H1 (cell line): ENCODE data around the gene MNX1. TPM values are rescaled to one million over a fixed set of nuclear protein-coding genes. Genes with fewer than 3 reads are reported as not detected.

Source experiments
- CTCF ChIA-PET: fragments of 300-600 bp; sonication (Branson Sonifier 250); formaldehyde crosslinking; loops from one replicate; lab custom pipeline; 2021; ENCODE audit not compliant: partially characterized antibody; lab: Charles Lee
- POLR2A ChIA-PET: fragments of 300-600 bp; sonication (Branson Sonifier 250); formaldehyde crosslinking; loops from one replicate; lab custom pipeline; 2021; ENCODE audit warnings: inconsistent platforms; ENCODE audit not compliant: partially characterized antibody; lab: Charles Lee
- DNase-seq, 2 experiments: peaks; one replicate each; pipeline versions ENCODE4 v3.0.0 to v3.0.0-alpha.2; 2010 to 2022; ENCODE audit warnings: low spot score in 2 of 2, low read depth in 1 of 2, mixed read lengths in 1 of 2
- FAIRE-seq: peaks from 2 replicates; lab custom pipeline; 2011; peaks lifted over from hg19 to GRCh38; lab: Jason Lieb, UNC
- H2AFZ ChIP-seq: 2 replicates; pipeline ENCODE4 v1.8.1; 2012; ENCODE audit warnings: low read length, inconsistent platforms
- H2AK5ac ChIP-seq: 2 replicates; pipeline ENCODE4 v1.6.1; 2013; ENCODE audit warnings: low read depth, low read length
- H2BK120ac ChIP-seq: replicated peaks from 2 replicates; pipeline ENCODE3; 2013; ENCODE audit warnings: low read depth, low read length, inconsistent platforms
- H2BK12ac ChIP-seq: 2 replicates; pipeline ENCODE4 v1.6.1; 2013; ENCODE audit warnings: low read depth, low read length
- H2BK15ac ChIP-seq: 2 replicates; pipeline ENCODE4 v1.6.1; 2013; ENCODE audit warnings: low read length
- H2BK20ac ChIP-seq: 2 replicates; pipeline ENCODE4 v1.6.1; 2013; ENCODE audit warnings: low read length
- H2BK5ac ChIP-seq: 2 replicates; pipeline ENCODE4 v1.6.1; 2013; ENCODE audit warnings: low read depth, low read length
- H3K14ac ChIP-seq: 2 replicates; pipeline ENCODE4 v1.6.1; 2013; ENCODE audit warnings: inconsistent platforms; ENCODE audit not compliant: insufficient read length
- H3K18ac ChIP-seq: 2 replicates; pipeline ENCODE4 v1.6.1; 2013; ENCODE audit warnings: low read length; ENCODE audit errors: extremely low read depth
- H3K23ac ChIP-seq: 2 replicates; pipeline ENCODE4 v1.6.1; 2013; ENCODE audit warnings: inconsistent platforms; ENCODE audit not compliant: insufficient read length
- H3K23me2 ChIP-seq: 2 replicates; pipeline ENCODE4 v1.6.1; 2013; ENCODE audit warnings: low read depth, low read length
- H3K27ac ChIP-seq: 2 replicates; pipeline ENCODE4 v1.6.1; 2011; ENCODE audit warnings: low read depth, low read length, inconsistent platforms
- H3K27me3 ChIP-seq, 4 experiments: replicated peaks in 1 of 4; 1 replicate in 1 of 4; 2 replicates in 3 of 4; pipeline versions ENCODE4 v1.6.1 to v1.8.1; 2011 to 2013; ENCODE audit warnings: low read length in 3 of 4, mild to moderate bottlenecking in 3 of 4, inconsistent platforms in 2 of 4, mixed read lengths in 2 of 4, moderate library complexity in 1 of 4; ENCODE audit not compliant: control insufficient read depth in 3 of 4, insufficient read depth in 3 of 4; ENCODE audit errors: extremely low read depth in 1 of 4
- H3K36me3 ChIP-seq, 4 experiments: 2 replicates each; pipeline versions ENCODE4 v1.6.1 to v1.8.1; 2011 to 2013; ENCODE audit warnings: mild to moderate bottlenecking in 4 of 4, low read length in 3 of 4, moderate library complexity in 2 of 4, control low read depth in 1 of 4, inconsistent platforms in 1 of 4; ENCODE audit not compliant: insufficient read depth in 4 of 4, control insufficient read depth in 2 of 4
- H3K4ac ChIP-seq: replicated peaks from 2 replicates; pipeline ENCODE3; 2013; ENCODE audit warnings: low read length, low read depth, mixed read lengths, inconsistent platforms; ENCODE audit not compliant: insufficient read length
- H3K4me1 ChIP-seq, 4 experiments: replicated peaks in 1 of 4; 1 replicate in 1 of 4; 2 replicates in 3 of 4; pipeline versions ENCODE4 v1.6.1 to v1.8.1; 2011 to 2013; ENCODE audit warnings: low read length in 3 of 4, inconsistent platforms in 2 of 4, mixed read lengths in 1 of 4; ENCODE audit not compliant: insufficient read depth in 4 of 4, control insufficient read depth in 3 of 4
- H3K4me2 ChIP-seq, 2 experiments: 2 replicates each; pipeline versions ENCODE4 v1.6.1 to v1.8.1; 2011 to 2013; ENCODE audit warnings: low read depth in 2 of 2, low read length in 2 of 2, control low read depth in 1 of 2, inconsistent platforms in 1 of 2, mild to moderate bottlenecking in 1 of 2; ENCODE audit not compliant: insufficient read depth in 1 of 2
- H3K4me3 ChIP-seq, 4 experiments: fragments of 200-600, 300-600 bp in 1 of 4; sonication (generic), shearing (Covaris generic), sonication (Bioruptor Twin) in 1 of 4; 2 replicates each; pipeline versions ENCODE4 v1.5.1 to v1.8.1; 2011 to 2016; ENCODE audit warnings: low read length in 4 of 4, low read depth in 3 of 4, control low read depth in 2 of 4, inconsistent platforms in 2 of 4, mild to moderate bottlenecking in 2 of 4, mixed read lengths in 1 of 4, moderate library complexity in 1 of 4; ENCODE audit not compliant: insufficient read depth in 2 of 4; ENCODE audit errors: extremely low read depth in 1 of 4
- H3K56ac ChIP-seq: replicated peaks from 2 replicates; pipeline ENCODE3; 2013; ENCODE audit warnings: low read depth, mild to moderate bottlenecking, mixed read lengths, low read length, inconsistent platforms; ENCODE audit not compliant: insufficient read length
- H3K79me1 ChIP-seq: 2 replicates; pipeline ENCODE4 v1.6.1; 2013; ENCODE audit warnings: low read depth, low read length, control low read depth
- H3K79me2 ChIP-seq, 2 experiments: 2 replicates each; pipeline versions ENCODE4 v1.6.1 to v1.8.1; 2012 to 2013; ENCODE audit warnings: low read length in 2 of 2, mild to moderate bottlenecking in 2 of 2, inconsistent platforms in 1 of 2; ENCODE audit not compliant: insufficient read depth in 2 of 2, control insufficient read depth in 1 of 2
- H3K9ac ChIP-seq, 4 experiments: replicated peaks in 1 of 4; 1 replicate in 1 of 4; 2 replicates in 3 of 4; pipeline versions ENCODE4 v1.6.1 to v1.8.1; 2011 to 2013; ENCODE audit warnings: low read depth in 3 of 4, low read length in 3 of 4, control low read depth in 2 of 4, mild to moderate bottlenecking in 2 of 4, moderate library complexity in 2 of 4, inconsistent platforms in 1 of 4; ENCODE audit errors: extremely low read depth in 1 of 4
- H3K9me3 ChIP-seq, 2 experiments: 2 replicates each; pipeline versions ENCODE4 v1.6.1 to v1.8.1; 2012 to 2013; ENCODE audit warnings: mild to moderate bottlenecking in 2 of 2, moderate library complexity in 2 of 2, control low read depth in 1 of 2, inconsistent platforms in 1 of 2, low read depth in 1 of 2, low read length in 1 of 2, mixed read lengths in 1 of 2; ENCODE audit not compliant: insufficient read depth in 2 of 2
- H4K20me1 ChIP-seq, 2 experiments: replicated peaks in 1 of 2; 2 replicates each; pipeline versions ENCODE3 to v1.8.1; 2011 to 2013; ENCODE audit warnings: inconsistent platforms in 2 of 2, low read length in 2 of 2, mild to moderate bottlenecking in 1 of 2; ENCODE audit not compliant: insufficient read depth in 2 of 2, control insufficient read depth in 1 of 2
- H4K5ac ChIP-seq: 2 replicates; pipeline ENCODE4 v1.6.1; 2013; ENCODE audit warnings: low read length, low read depth, mixed read lengths, inconsistent platforms; ENCODE audit not compliant: insufficient read length
- H4K8ac ChIP-seq: 2 replicates; pipeline ENCODE4 v1.8.0; 2013; ENCODE audit warnings: mild to moderate bottlenecking, moderate library complexity, low read length, inconsistent platforms; ENCODE audit not compliant: insufficient read depth; ENCODE audit errors: extremely low read depth
- H4K91ac ChIP-seq: replicated peaks from 2 replicates; pipeline ENCODE3; 2013; ENCODE audit warnings: low read length, mixed read lengths, inconsistent platforms; ENCODE audit not compliant: insufficient read length
- ASH2L ChIP-seq: fragments of 200-600, 300-600 bp; sonication (generic); IDR thresholded peaks from one replicate; pipeline ENCODE4 v1.7.1; 2017; ENCODE audit warnings: low read length
- WGBS, 2 experiments: shearing (Covaris generic) in 1 of 2; methylation state at CpG; one replicate each; pipeline versions ENCODE4 v1.1.6 to v1.1.7; 2013 to 2015; ENCODE audit warnings: low lambda C conversion rate in 2 of 2, mixed read lengths in 2 of 2, inconsistent platforms in 1 of 2, low coverage in 1 of 2, missing lambda C conversion rate in 1 of 2; ENCODE audit not compliant: insufficient replicate concordance in 2 of 2, insufficient coverage in 1 of 2, insufficient read length in 1 of 2; ENCODE audit errors: extremely low coverage in 1 of 2, missing lambda C conversion rate in 1 of 2; 5-methylcytosine and 5-hydroxymethylcytosine counted together
- polyA plus RNA-seq, 7 experiments: library from polyadenylated mRNA; depleted of rRNA in 3 of 7; stranded (reverse) in 5 of 7; unstranded in 2 of 7; fragments of >200 nt in 5 of 7; fragments of 200-250 nt in 2 of 7; gene quantifications; 1 replicate in 5 of 7; 2 replicates in 1 of 7; 4 replicates in 1 of 7; pipeline versions ENCODE4 v1.2.1 to v1.2.3, GENCODE V29; 2011 to 2013; ENCODE audit warnings: missing spikeins in 2 of 7, mixed read lengths in 2 of 7
- total RNA-seq: library from RNA; stranded (reverse); fragmentation: NEBNext Ultra II Directional; extraction: Animal tissue kit (Norgen Biotek cat#: 25700); gene quantifications from 2 replicates; pipeline ENCODE4 v1.2.1, GENCODE V29; 2021

Gene MNX1
- total and polyA plus RNA-seq, 2 of the 8 experiments (the other 6 are each of a cell fraction or from before 2014, with no cell fraction given), result 0.39 TPM; not detected in 1

- peaks cover 5 to 31% of the 10 kb centered on the region in 2 experiments for H4K20me1 ChIP-seq
- peak overlapping the region; percentile 96 for H2AK5ac ChIP-seq
- no peak overlapping the region for H2BK120ac ChIP-seq
- FAIRE-seq (no peak), DNase-seq (no peak)
- H3K4ac ChIP-seq, result no peak overlapping the region
- H2AFZ ChIP-seq, result no peak overlapping the region
- ChIA-PET POLR2A (interaction anchor here (3.1 to 4.0 kb wide), 2 partner anchors 10 to 13 kb away, joined by 15 to 19 read pairs; no protein-coding TSS in a partner anchor), CTCF (interaction anchor here (0.6 to 2.0 kb wide), 6 partner anchors 9 to 1508 kb away, joined by 3 to 8 read pairs (median 4); no protein-coding TSS in a partner anchor)
- peak overlapping the region; percentile 95 for H2BK15ac ChIP-seq
- no peak overlapping the region for H3K4me3 ChIP-seq
- H3K9ac ChIP-seq, result no peak overlapping the region
- peak overlapping the region; percentile 71 for H3K18ac ChIP-seq
- H3K36me3 ChIP-seq, result peaks cover 0 to 5% (median 0%) of the 10 kb centered on the region in 4 experiments; a peak in 1 of 8 replicates
- H3K79me1 ChIP-seq, result no peaks in the 10 kb centered on the region
- no peak overlapping the region for H4K5ac ChIP-seq
- no peaks in the 10 kb centered on the region for H3K9me3 ChIP-seq
- peak overlapping the region; percentile 80; the same call in 1 of the 2 replicates for H2BK12ac ChIP-seq
- no peak overlapping the region for H4K91ac ChIP-seq
- H3K56ac ChIP-seq, result no peak overlapping the region
- peaks cover 87 to 99% (median 96%) of the 10 kb centered on the region in 4 experiments for H3K27me3 ChIP-seq
- H3K23me2 ChIP-seq, result peaks cover 12% of the 10 kb centered on the region; the same call in 1 of the 2 replicates
- no peak overlapping the region for H3K14ac ChIP-seq
- no peak overlapping the region for H3K23ac ChIP-seq
- WGBS, 2 experiments, result 22% methylated on average over 12 of the region's 12 CpGs; no CpG with 5 or more reads in 1 of the 2 experiments
- peak overlapping the region; percentile 60; the same call in 1 of the 2 replicates for H2BK5ac ChIP-seq
- no peak for TF ChIP-seq ASH2L
- H4K8ac ChIP-seq, result no peak overlapping the region; the same call in 1 of the 2 replicates
- H3K79me2 ChIP-seq, result no peaks in the 10 kb centered on the region
- H2BK20ac ChIP-seq, result no peak overlapping the region
- no peak overlapping the region for H3K27ac ChIP-seq
- peaks cover 14 to 58% (median 36%) of the 10 kb centered on the region in 4 experiments for H3K4me1 ChIP-seq
- H3K4me2 ChIP-seq, result peak overlapping the region in 1 of 2 experiments; percentile 1; a peak in 1 of 4 replicates
Measured at GRCh38 chr7:157014635-157015555, 4.4 kb upstream of the MNX1 start.
